GM15510 (cell line): Measurements from ENCODE around the gene VLDLR.

Experiments
- POLR2A ChIP-seq: IDR thresholded peaks from 3 replicates; pipeline ENCODE4 v1.6.1; 2011; ENCODE audit warnings: borderline replicate concordance; ENCODE audit not compliant: insufficient read length; ENCODE audit errors: extremely low read depth

Gene VLDLR

DNA sequence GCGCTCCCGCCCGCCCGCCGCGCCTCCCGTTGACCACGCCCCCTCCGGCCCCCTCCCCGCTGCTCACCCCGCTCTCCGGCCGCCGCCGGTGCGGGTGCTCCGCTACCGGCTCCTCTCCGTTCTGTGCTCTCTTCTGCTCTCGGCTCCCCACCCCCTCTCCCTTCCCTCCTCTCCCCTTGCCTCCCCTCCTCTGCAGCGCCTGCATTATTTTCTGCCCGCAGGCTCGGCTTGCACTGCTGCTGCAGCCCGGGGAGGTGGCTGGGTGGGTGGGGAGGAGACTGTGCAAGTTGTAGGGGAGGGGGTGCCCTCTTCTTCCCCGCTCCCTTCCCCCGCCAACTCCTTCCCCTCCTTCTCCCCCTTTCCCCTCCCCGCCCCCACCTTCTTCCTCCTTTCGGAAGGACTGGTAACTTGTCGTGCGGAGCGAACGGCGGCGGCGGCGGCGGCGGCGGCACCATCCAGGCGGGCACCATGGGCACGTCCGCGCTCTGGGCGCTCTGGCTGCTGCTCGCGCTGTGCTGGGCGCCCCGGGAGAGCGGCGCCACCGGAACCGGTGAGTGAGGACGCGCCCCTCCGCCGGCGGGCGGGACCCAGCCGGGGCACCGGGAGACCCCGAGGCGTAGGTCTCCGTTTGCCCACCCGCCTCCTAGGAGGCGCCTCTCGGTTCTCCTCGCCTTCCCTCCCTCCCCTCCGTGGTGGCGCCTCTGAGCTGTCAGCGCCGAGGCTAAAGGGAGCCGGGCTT is at the start of gene VLDLR:
Gene VLDLR (plus strand): TSS at position 66 of the 739 bp plus-strand sequence. CDS start 403 bp downstream, at position 469.
- no peak for TF ChIP-seq POLR2A

DNA sequence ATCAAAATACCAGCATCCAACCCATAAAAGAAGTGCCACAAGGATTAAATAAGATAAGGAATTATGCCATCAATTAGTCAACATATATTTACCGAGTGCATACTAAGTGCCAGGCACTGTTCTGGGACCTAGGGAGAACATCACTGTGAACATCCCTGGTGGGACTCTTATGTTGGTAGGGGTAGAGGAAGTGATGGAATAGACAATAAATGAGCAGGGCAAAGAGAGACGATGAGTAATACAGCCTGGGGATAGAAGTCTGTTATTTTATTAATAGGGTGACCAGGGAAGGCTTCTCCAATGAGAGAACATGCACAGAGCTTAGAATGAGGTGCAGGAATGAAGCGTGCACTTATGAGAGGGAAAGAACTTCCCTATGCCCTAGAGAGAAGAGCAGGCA is 47.4 kb upstream of the VLDLR start:
- no peak for TF ChIP-seq POLR2A

DNA sequence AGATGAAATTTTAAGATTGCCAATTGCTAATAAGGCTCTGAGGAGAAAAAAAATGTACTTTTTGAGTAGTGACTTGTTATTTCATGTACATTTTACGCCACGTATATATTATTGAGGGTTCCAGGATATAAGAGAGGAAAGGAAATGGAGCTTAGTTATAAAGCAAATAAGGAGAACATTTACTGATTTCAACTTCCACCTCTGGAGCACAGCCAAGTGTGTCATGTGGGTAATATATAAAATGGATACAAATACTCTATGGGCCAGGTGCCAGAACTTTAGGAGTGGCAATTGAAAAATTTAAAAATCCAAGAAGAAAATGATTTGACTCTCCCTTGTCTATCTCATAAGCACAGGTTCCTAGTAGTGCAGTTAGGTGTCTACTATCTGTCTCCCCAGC is 45.0 kb upstream of the VLDLR start:
- TF ChIP-seq POLR2A: no peak

DNA sequence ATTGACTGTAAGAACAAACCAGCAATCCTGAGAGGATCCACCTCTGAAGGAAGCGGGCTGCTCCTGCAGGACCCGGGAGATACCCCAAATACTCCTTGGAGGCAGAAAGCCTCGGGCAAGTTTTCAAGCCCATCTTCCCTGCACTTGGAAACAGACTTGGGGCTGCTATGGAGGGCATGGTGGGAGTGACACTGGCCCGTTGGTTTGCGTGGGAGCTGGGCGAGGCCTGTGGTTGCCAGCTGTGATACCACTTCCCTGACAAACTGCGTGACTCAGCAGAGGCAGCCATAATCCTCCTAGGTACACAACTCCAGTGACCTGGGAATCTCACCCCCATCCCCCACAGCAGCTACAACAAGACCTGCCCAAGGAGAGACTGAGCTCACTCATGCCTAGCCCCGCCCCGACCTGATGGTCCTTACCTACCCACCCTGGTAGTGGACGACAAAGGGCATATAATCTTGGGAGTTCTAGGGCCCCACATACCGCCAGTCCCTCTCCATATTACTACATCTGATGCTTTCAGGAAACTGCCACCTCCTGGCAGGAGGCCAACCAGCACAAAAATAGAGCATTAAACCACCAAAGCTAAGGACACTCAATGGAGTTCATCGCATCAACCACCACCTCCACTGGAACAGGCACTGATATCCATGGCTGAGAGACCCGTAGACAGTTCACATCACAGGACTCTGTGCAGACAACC is 38.1 kb upstream of the VLDLR start:
- TF ChIP-seq POLR2A: no peak

DNA sequence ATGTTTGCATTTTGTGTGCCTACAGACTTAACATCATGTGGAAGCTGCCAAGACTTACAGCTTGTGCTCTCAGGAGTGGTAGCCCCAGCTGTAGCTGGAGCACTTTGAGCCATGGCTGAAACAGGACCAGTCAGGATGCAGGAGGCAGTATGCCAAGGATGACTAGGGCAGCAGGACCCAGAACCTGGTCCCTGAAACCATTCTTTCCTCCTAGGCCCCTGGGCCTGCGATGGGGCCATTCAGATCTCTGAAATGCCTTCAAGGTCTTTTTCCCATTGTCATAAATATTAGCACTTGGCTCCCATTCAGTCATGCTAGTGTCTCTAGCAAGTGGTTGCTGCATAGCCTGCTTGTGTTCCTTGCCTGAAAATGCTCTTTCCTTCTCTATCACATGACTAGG is 29.6 kb upstream of the VLDLR start:
- TF ChIP-seq POLR2A: no peak

DNA sequence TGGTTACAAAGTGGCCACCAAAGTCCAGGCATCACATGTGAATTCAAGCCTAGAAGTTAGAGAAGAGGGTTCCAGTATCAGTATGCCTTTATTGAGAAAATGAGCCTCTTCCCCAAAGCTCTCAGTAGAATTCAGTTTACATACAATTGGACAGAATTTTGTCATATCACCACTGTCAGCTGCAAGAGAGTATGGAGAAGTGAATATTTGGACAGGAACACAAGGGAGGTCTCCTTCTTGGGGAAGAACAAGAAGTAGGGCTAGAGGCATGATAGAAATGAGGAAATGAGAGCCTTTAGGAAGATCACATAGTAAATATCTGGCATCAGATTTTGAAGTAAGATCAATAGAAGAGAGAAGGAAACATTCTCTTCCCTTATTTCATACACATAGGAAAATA is 27.8 kb upstream of the VLDLR start:
- TF ChIP-seq POLR2A: no peak

DNA sequence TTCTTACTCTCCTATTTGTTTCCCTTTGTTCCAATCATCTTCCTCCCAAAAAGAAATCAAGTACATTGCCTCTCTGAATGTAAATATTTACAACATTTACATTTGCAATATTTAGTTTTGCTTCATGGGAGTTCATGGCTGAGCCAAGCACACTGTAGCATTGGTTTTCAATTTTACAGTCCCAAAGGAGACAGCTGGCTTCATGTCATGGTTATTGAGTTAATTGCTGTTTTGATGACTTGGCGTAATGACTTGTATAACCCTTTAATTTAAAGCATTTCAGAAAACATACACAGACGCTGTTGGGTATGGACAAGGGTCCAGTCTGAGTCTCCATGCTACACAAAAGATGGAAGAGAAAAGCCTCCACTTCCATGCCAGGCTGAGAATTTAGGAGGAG is 25.6 kb upstream of the VLDLR start:
- no peak for TF ChIP-seq POLR2A

DNA sequence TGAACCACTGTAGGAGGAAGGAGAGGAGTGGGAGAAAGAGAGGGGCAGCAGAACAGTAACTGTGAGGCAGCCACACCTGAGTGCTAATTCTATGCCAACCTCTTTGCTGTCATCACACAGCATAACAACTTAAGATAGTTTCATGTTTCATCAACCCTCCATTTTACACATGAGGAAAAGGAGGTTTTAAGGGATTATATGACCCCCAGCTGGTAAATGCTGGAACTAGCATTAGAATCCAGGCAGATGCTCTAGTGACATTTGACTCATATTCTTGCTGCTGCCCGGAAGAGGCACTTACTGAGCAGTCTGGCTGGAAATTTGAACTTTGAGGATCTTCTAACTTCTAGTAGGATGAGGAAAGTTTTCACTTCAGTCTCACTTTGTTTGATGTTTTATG is 24.1 kb upstream of the VLDLR start:
- no peak for TF ChIP-seq POLR2A

DNA sequence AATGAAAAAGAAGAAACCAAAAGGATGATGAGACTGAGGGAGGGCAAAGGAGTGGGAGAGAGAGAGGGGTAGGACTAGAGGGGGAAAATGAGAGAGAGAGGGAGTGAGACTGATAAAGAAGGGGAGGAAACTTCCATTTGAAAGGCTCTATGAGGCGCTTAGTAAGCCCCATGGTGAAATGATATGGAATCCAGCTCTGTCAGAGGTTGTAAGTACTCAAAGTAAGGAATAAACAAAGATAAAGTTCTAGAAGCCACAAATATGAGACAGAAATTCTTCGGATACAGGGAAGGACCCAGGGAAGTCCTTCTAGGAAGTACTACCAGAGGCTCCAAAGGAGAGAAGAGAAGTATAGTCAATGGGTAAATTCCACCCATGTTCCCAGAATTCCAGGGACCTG is 21.7 kb upstream of the VLDLR start:
- no peak for TF ChIP-seq POLR2A

DNA sequence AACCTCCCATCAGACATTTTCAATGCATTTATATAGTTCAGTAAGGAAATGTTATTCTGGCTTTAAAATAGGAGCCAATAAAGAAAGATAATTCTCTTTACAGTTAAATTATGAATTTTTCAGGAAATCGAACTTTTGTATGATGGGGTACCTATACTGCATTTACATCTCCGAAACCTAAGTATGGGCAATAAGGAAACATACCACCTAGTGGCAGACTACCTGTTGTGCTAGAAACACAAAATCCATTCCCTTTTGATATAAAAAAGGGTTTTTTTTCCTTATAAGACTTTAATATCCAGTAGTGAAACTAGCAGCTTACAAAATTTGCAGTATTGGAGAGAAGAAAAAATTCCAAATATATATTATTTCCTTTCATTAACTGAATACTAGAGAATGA is 21.3 kb upstream of the VLDLR start:
- no peak for TF ChIP-seq POLR2A

DNA sequence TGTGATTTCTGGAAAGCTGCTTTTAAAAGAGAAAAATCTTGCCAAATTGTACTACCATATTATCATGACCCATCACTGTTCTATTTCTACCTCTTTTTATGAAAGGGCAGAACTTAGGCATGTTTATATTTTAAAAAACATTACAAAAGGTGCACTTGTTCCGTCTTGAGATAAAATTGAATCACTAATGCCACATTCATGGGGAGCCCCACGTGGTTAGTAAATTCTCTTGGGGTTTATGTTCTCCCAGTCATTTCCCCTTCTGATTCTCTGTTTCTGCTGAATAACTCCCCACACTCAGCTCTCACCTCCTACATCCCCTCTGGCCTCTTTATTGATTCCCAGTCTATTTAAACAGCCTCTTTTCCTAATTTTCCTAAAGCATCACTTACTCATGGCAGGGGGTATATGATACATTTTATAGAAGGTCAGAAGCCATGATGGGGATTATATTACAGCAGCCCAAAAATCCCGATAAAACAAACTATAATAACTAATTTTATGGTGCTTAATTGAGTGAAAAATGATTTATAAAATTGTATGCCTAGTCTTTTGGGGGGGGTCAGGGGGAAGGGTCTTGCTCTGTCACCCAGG is 19.7 kb upstream of the VLDLR start:
- no peak for TF ChIP-seq POLR2A

DNA sequence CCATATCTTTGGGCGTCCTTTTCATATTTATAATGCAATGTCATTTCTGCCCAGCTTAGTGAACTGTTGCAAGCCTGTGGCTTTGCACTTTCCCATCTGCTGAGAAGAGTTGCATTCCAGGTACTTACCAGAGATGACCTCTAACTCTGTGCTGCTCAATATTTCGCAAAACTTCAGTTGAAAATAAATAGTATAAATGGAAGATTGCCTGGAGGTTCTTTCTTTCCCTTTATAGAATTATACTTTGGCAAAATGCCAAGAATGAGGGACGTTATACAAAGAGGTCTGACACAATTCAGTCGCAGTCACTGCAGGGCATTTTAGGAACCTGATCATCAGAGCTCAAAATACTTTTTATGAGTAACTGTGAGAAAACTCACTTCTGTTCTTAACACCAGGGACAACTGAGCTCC is 18.9 kb upstream of the VLDLR start:
- no peak for TF ChIP-seq POLR2A

DNA sequence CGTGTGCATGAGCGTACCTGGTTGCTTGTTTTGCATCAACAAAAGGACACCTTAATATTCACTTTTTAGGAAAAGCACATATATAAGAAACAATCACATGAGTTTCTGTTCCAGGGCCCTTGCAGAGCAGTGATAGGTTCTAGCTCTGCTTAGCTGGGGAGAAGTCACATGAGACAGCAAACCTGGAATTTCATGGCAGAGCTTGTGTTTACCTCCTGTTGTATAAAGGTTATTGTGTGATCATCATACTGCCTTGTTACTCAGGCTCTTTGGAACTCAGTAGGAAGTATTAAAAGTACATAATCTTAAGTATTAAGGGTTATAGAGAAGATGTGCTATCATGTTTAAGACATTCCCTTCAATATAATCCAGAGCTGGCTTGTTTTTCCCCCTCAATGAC is 18.0 kb upstream of the VLDLR start:
- TF ChIP-seq POLR2A: no peak

DNA sequence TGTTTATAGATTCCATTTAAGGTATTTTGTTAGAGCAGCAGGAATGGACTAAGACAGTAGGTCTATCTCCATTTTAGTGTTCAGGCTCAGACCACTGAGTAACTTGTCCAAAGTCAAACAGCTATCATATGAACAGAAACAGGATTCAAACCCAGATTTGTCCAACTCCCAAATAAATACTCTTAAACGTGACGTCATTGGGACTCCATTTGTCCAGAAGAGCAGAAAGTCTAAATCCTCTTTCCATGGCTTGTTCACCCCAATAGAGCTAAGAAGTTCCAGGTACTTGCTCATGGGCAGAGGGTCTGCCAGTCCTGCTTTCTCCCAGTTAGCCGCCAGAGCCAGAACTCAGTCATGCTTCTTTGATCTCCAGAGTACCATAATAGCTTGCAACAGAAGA is 16.3 kb upstream of the VLDLR start:
- TF ChIP-seq POLR2A: no peak

DNA sequence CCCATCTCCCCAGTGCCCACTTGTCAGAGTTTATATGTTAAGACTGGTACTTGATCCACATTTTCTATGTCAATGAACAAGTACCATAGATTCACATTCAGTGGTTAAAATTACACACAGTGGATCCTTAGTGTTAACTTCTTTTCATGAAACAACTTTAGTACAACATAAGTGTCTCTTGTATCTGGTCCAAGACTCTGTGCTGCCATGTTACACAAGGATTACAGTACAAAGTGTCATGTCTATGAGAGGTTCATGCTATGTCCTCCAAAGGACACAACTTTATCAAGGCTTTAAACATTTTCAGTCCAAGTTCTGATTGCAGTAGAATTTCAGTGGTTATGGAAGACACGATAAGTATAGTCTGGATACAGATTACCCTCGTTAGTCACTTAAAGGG is 13.3 kb upstream of the VLDLR start:
- TF ChIP-seq POLR2A: no peak

DNA sequence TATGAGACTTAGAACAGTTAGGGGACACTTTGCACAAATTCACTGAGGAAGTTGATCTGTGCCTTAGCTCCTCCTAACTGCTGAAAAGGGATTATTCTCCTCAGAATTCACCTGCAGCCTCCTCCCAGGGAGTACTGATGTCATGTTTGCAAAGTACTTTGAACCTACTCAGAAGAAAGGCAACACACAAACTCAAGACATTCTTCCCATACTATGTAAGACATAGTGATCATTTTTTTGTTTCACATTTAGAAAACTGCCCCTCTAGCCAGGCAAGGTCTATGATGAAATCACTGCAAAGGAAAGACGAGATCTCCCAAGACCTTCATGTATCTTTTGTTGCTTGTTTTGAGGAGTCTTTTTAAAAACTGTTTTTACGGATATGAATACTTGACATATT is 10.6 kb upstream of the VLDLR start:
- no peak for TF ChIP-seq POLR2A
